GM19193 (cell line): ENCODE measurements around the gene DNMT3A.

ENCODE experiments used
- POLR2A ChIP-seq: IDR thresholded peaks from 4 replicates; pipeline ENCODE4 v1.6.1; 2011; ENCODE audit not compliant: insufficient read depth, insufficient read length; ENCODE audit errors: extremely low read depth

DNMT3A gene

GRCh38 chr2:25274868-25275574, 66.7 kb downstream of the DNMT3A start:
- TF ChIP-seq POLR2A = peak; percentile 43

GRCh38 chr2:25273985-25274535, 67.7 kb downstream of the DNMT3A start:
- TF ChIP-seq POLR2A = no peak

- no peak for TF ChIP-seq POLR2A
Measured at GRCh38 chr2:25270061-25270460, 71.7 kb downstream of the DNMT3A start.

- TF ChIP-seq POLR2A = no peak
Measured at GRCh38 chr2:25269233-25269632, 72.5 kb downstream of the DNMT3A start.

- no peak for TF ChIP-seq POLR2A
Measured at GRCh38 chr2:25268139-25268538, 73.6 kb downstream of the DNMT3A start.

GRCh38 chr2:25266399-25266798, 75.3 kb downstream of the DNMT3A start:
- no peak for TF ChIP-seq POLR2A

GRCh38 chr2:25265802-25266201, 75.9 kb downstream of the DNMT3A start:
- TF ChIP-seq POLR2A = no peak

GRCh38 chr2:25265001-25265400, 76.7 kb downstream of the DNMT3A start:
- TF ChIP-seq POLR2A = no peak

- no peak for TF ChIP-seq POLR2A
Measured at GRCh38 chr2:25262288-25262687, 79.4 kb downstream of the DNMT3A start.

- no peak for TF ChIP-seq POLR2A
Measured at GRCh38 chr2:25259737-25260124, 82.0 kb downstream of the DNMT3A start.

- TF ChIP-seq POLR2A = no peak
Measured at GRCh38 chr2:25258847-25259736, 82.6 kb downstream of the DNMT3A start.

- no peak for TF ChIP-seq POLR2A
Measured at GRCh38 chr2:25257931-25258846, 83.5 kb downstream of the DNMT3A start.

- no peak for TF ChIP-seq POLR2A
Measured at GRCh38 chr2:25257032-25257552, 84.6 kb downstream of the DNMT3A start.

GRCh38 chr2:25256488-25256875, 85.2 kb downstream of the DNMT3A start:
- TF ChIP-seq POLR2A = no peak

- TF ChIP-seq POLR2A = no peak
Measured at GRCh38 chr2:25255745-25256487, 85.8 kb downstream of the DNMT3A start.

- no peak for TF ChIP-seq POLR2A
Measured at GRCh38 chr2:25254961-25255360, 86.8 kb downstream of the DNMT3A start.
